ENCODE data around the gene BBC3. TPM values are rescaled to one million over a fixed set of nuclear protein-coding genes. Genes with fewer than 3 reads are reported as not detected.

BBC3 gene
- polyA plus RNA-seq, 1 donor (not counting 4 experiments of a cell fraction or from before 2014, with no cell fraction given): 1.1 TPM

DNA sequence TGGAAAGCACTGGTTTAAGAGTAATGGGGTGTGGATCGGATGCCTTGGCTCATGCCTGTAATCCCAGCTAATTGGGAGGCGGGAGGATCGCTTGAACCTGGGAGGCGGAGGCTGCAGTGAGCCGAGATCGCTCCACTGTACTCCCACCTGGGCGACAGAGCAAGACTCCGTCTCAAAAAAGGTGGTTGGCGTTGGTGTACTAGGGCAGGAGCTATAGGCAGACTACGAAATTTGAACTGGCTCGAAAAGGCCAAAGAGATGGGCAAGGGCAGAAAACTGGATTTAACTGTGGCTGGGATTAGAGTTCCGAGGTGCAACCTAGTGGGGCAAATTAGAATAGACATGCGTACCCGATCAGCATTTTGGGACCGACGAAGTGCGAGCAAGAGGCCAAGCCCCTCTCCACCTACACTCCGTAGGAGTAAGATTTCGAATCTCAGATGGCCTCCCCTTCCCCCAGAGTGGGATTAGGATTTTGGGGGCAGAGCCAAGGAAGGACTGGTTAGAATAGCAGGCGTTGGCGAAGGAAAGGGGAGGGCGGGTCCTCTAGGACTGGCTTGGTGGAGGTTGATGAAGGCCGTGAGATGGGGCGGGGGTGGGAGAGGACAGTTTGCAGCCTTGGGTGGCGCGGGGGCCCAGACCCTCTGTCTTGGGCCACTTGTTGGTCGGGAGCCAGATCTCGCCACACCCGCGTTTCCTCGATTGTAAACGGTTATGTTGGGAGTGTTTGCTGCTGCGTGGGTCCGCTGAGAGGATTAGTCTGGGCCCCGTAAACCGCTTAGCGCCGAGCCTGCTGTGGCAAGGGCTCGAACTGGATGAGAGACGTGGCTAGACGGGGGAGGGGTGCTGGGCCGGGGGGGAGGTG, 41.7 kb upstream of the BBC3 start:
- no peaks in the 10 kb centered on the region for H3K9me1 ChIP-seq (ENCODE audit: control insufficient read depth, extremely low read depth, insufficient read depth, low read length)
- peaks cover 2 to 14% of the 10 kb centered on the region in 2 experiments for H3K36me3 ChIP-seq (ENCODE audit: control insufficient read depth in 2 of 2, extremely low read depth in 1 of 2, insufficient read depth in 2 of 2, low read length in 2 of 2)
- H3K27ac ChIP-seq (ENCODE audit: control insufficient read depth, insufficient read depth, low read length): peak overlapping the region; percentile 94
- peak overlapping the region; percentile 93 for H3K4me2 ChIP-seq (ENCODE audit: control insufficient read depth, extremely low read depth, insufficient read depth, low read depth, low read length)
- H3K9ac ChIP-seq (ENCODE audit: control insufficient read depth, extremely low read depth, insufficient read depth, low read length): peak overlapping the region; percentile 95
- H2AFZ ChIP-seq (ENCODE audit: control insufficient read depth, low read length): peak overlapping the region; percentile 62
- peaks cover 11% of the 10 kb centered on the region for H3K4me1 ChIP-seq (ENCODE audit: control insufficient read depth, extremely low read depth, insufficient read depth, low read length)
- H3K79me2 ChIP-seq (ENCODE audit: control insufficient read depth, insufficient read depth, low read length): no peaks in the 10 kb centered on the region
- H3K9me3 ChIP-seq (ENCODE audit: control insufficient read depth, low read depth, low read length): no peaks in the 10 kb centered on the region
- dilution Hi-C loops (cut with MboI; ENCODE audit: extremely low pct_ligation_motif_present, low sequenced_read_pairs): no loop called here
- no peak for DNase-seq (ENCODE audit: low read depth, low spot score)
- H4K20me1 ChIP-seq (ENCODE audit: control insufficient read depth, extremely low read depth, insufficient read depth, low read length): peaks cover 3% of the 10 kb centered on the region
- no peak for TF ChIP-seq EZH2 (IDR thresholded peaks at IDR 0.05; ENCODE audit: low read length)
- TF ChIP-seq, protein P1, sequence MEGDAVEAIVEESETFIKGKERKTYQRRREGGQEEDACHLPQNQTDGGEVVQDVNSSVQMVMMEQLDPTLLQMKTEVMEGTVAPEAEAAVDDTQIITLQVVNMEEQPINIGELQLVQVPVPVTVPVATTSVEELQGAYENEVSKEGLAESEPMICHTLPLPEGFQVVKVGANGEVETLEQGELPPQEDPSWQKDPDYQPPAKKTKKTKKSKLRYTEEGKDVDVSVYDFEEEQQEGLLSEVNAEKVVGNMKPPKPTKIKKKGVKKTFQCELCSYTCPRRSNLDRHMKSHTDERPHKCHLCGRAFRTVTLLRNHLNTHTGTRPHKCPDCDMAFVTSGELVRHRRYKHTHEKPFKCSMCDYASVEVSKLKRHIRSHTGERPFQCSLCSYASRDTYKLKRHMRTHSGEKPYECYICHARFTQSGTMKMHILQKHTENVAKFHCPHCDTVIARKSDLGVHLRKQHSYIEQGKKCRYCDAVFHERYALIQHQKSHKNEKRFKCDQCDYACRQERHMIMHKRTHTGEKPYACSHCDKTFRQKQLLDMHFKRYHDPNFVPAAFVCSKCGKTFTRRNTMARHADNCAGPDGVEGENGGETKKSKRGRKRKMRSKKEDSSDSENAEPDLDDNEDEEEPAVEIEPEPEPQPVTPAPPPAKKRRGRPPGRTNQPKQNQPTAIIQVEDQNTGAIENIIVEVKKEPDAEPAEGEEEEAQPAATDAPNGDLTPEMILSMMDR (optimal IDR thresholded peaks at IDR 0.05 in 1 of 3, IDR thresholded peaks at IDR 0.05 in 1 of 3, conservative IDR thresholded peaks at IDR 0.05 in 1 of 3; ENCODE audit: extremely low read depth in 1 of 3, insufficient read depth in 2 of 3, low read length in 3 of 3): no peak
- peak overlapping the region; percentile 60 to 88 (median 86) for H3K4me3 ChIP-seq (ENCODE audit: control insufficient read depth in 2 of 3, extremely low read depth in 1 of 3, insufficient read depth in 2 of 3, low read depth in 1 of 3, low read length in 3 of 3)
- FAIRE-seq: no peak
- H3K27me3 ChIP-seq (ENCODE audit: control insufficient read depth, extremely low read depth, insufficient read depth, low read length): no peaks in the 10 kb centered on the region

DNA sequence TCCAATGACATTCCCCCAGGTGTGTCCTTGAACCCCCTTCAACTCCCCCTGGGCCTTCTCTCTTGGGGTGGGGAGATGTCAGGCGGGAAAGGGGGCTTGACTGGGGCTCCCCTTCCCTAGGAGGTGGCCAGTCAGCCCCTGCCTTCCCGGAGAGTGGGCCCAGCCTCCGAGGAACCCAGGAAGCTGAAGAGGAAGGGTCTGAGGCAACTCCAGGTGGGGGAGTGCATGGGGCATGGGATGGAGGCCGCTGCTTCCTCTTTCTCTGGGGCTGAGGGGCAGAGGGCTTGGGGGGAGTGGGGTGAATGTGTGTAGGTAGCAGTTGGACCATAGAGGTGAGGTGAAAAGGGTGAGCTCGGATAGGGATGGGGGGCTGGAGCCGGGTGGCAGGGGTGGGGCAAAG, 41.0 kb upstream of the BBC3 start:
- dilution Hi-C loops (cut with MboI; ENCODE audit: extremely low pct_ligation_motif_present, low sequenced_read_pairs): no loop called here
- no peak overlapping the region for H3K4me2 ChIP-seq (ENCODE audit: control insufficient read depth, extremely low read depth, insufficient read depth, low read depth, low read length)
- no peaks in the 10 kb centered on the region for H3K27me3 ChIP-seq (ENCODE audit: control insufficient read depth, extremely low read depth, insufficient read depth, low read length)
- H3K9me1 ChIP-seq (ENCODE audit: control insufficient read depth, extremely low read depth, insufficient read depth, low read length): no peaks in the 10 kb centered on the region
- no peaks in the 10 kb centered on the region for H3K9me3 ChIP-seq (ENCODE audit: control insufficient read depth, low read depth, low read length)
- H3K4me3 ChIP-seq (ENCODE audit: control insufficient read depth in 2 of 3, extremely low read depth in 1 of 3, insufficient read depth in 2 of 3, low read depth in 1 of 3, low read length in 3 of 3): no peak overlapping the region
- peaks cover 3% of the 10 kb centered on the region for H4K20me1 ChIP-seq (ENCODE audit: control insufficient read depth, extremely low read depth, insufficient read depth, low read length)
- no peaks in the 10 kb centered on the region for H3K79me2 ChIP-seq (ENCODE audit: control insufficient read depth, insufficient read depth, low read length)
- no peak overlapping the region for H2AFZ ChIP-seq (ENCODE audit: control insufficient read depth, low read length)
- H3K4me1 ChIP-seq (ENCODE audit: control insufficient read depth, extremely low read depth, insufficient read depth, low read length): peaks cover 11% of the 10 kb centered on the region
- no peak overlapping the region for H3K9ac ChIP-seq (ENCODE audit: control insufficient read depth, extremely low read depth, insufficient read depth, low read length)
- DNase-seq (ENCODE audit: low read depth, low spot score) (no peak), FAIRE-seq (no peak)
- no peak for TF ChIP-seq EZH2 (IDR thresholded peaks at IDR 0.05; ENCODE audit: low read length)
- TF ChIP-seq, protein P1 (optimal IDR thresholded peaks at IDR 0.05 in 1 of 3, IDR thresholded peaks at IDR 0.05 in 1 of 3, conservative IDR thresholded peaks at IDR 0.05 in 1 of 3; ENCODE audit: extremely low read depth in 1 of 3, insufficient read depth in 2 of 3, low read length in 3 of 3): no peak
- peaks cover 7 to 14% of the 10 kb centered on the region in 2 experiments for H3K36me3 ChIP-seq (ENCODE audit: control insufficient read depth in 2 of 2, extremely low read depth in 1 of 2, insufficient read depth in 2 of 2, low read length in 2 of 2)
- H3K27ac ChIP-seq (ENCODE audit: control insufficient read depth, insufficient read depth, low read length): no peak overlapping the region
